Tibial artery (tissue), 4 donors: ENCODE measurements around the gene IGF1R.

ENCODE experiments used
- DNase-seq, 2 donors: peaks; one replicate each; pipeline ENCODE4 v3.0.0-alpha.2; 2019
- H3K27ac ChIP-seq, 2 donors: fragments of 200-600 bp; sonication (generic) in 1 of 2; 1 replicate in 1 of 2; 2 replicates in 1 of 2; pipeline ENCODE4 v1.5.1; 2018 to 2019; ENCODE audit warnings: mild to moderate bottlenecking in 1 of 2
- H3K27me3 ChIP-seq, 2 donors: fragments of 200-600 bp; sonication (generic) in 1 of 2; one replicate each; pipeline versions ENCODE4 v1.5.1 to v1.6.0; 2016 to 2019
- H3K36me3 ChIP-seq, 3 donors: fragments of 200-600 bp; sonication (generic) in 2 of 3; one replicate each; pipeline ENCODE4 v1.5.1; 2016 to 2019; ENCODE audit warnings: mild to moderate bottlenecking in 2 of 3
- H3K4me1 ChIP-seq, 4 donors: fragments of 200-600 bp; sonication (generic) in 2 of 4; 1 replicate in 3 of 4; 2 replicates in 1 of 4; pipeline ENCODE4 v1.5.1; 2016 to 2019
- H3K4me3 ChIP-seq, 2 donors: fragments of 200-600 bp; sonication (generic) in 1 of 2; 1 replicate in 1 of 2; 2 replicates in 1 of 2; pipeline ENCODE4 v1.5.1; 2018 to 2019; ENCODE audit warnings: mild to moderate bottlenecking in 2 of 2
- H3K9me3 ChIP-seq, 3 donors: fragments of 200-600 bp; sonication (generic) in 1 of 3; one replicate each; pipeline ENCODE4 v1.5.1; 2016 to 2019
- intact Hi-C: fragments of 100-400 bp; cut with DNase I; formaldehyde crosslinking; loops from one replicate; pipeline ENCODE4 v1.15.0; 2023; ENCODE audit warnings: low total_unique reads
- TF ChIP-seq, protein P1 (sequence below), 2 experiments: fragments of 200-600 bp in 1 of 2; fragments of 450-650 bp in 1 of 2; IDR thresholded peaks; one replicate each; pipeline ENCODE4 v1.5.1; 2017 to 2019; ENCODE audit warnings: antibody characterized with exemption in 2 of 2, mild to moderate bottlenecking in 1 of 2, moderate library complexity in 1 of 2

Gene IGF1R

GRCh38 chr15:98715890-98716443, 67.6 kb downstream of the IGF1R start:
- Histone ChIP-seq H3K9me3 (peaks cover 0 to 3% (median 0%) of the 10 kb centered on the region in 3 donors), H3K36me3 (peaks cover 7 to 16% (median 12%) of the 10 kb centered on the region in 3 donors), H3K4me1 (peaks cover 3 to 85% (median 76%) of the 10 kb centered on the region in 4 donors), H3K27ac (peak overlapping the region; percentile 62 to 76), H3K4me3 (no peak overlapping the region), H3K27me3 (no peaks in the 10 kb centered on the region)
- DNase-seq = no peak
- TF ChIP-seq, protein P1, sequence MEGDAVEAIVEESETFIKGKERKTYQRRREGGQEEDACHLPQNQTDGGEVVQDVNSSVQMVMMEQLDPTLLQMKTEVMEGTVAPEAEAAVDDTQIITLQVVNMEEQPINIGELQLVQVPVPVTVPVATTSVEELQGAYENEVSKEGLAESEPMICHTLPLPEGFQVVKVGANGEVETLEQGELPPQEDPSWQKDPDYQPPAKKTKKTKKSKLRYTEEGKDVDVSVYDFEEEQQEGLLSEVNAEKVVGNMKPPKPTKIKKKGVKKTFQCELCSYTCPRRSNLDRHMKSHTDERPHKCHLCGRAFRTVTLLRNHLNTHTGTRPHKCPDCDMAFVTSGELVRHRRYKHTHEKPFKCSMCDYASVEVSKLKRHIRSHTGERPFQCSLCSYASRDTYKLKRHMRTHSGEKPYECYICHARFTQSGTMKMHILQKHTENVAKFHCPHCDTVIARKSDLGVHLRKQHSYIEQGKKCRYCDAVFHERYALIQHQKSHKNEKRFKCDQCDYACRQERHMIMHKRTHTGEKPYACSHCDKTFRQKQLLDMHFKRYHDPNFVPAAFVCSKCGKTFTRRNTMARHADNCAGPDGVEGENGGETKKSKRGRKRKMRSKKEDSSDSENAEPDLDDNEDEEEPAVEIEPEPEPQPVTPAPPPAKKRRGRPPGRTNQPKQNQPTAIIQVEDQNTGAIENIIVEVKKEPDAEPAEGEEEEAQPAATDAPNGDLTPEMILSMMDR (IDR thresholded peaks at IDR 0.05) = no peak
- intact Hi-C loops = no loop called here

- Histone ChIP-seq H3K36me3 (peaks cover 0 to 2% (median 0%) of the 10 kb centered on the region in 3 donors), H3K4me1 (peaks cover 3 to 99% (median 86%) of the 10 kb centered on the region in 4 donors), H3K4me3 (no peak overlapping the region), H3K9me3 (no peaks in the 10 kb centered on the region), H3K27me3 (no peaks in the 10 kb centered on the region), H3K27ac (peak overlapping the region in 1 of 2 donors; percentile 76)
- TF ChIP-seq, protein P1 (IDR thresholded peaks at IDR 0.05) = no peak
- intact Hi-C loops = no loop called here
- DNase-seq = no peak
These were observed 69.0 kb downstream of the IGF1R start for GRCh38 chr15:98717371-98717770.

DNA sequence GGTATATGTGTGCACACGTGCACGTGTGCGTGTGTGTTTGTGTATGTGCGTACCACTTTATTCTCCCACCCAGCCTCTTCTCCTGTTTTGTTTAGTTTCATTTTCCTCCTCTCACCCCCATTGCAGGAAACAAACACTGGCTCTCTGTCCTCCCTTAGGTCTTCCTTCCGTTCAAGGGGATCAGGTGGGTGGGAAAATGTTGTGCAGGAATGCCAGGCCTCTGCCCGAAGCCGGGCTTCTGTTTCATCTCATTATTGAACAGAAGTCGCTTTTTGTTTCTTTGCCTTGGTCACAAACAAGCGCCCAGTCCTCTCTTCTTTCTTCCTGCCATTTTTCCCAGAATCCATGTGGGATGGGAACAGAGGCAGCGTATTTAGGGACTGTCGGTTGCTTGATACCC, 69.6 kb downstream of the IGF1R start:
- intact Hi-C loops = no loop called here
- no peak for DNase-seq
- Histone ChIP-seq H3K36me3 (no peaks in the 10 kb centered on the region), H3K27ac (peak overlapping the region; percentile 45 to 60), H3K4me3 (no peak overlapping the region), H3K4me1 (peaks cover 3 to 100% (median 87%) of the 10 kb centered on the region in 4 donors), H3K9me3 (no peaks in the 10 kb centered on the region), H3K27me3 (no peaks in the 10 kb centered on the region)
- TF ChIP-seq, protein P1 (IDR thresholded peaks at IDR 0.05) = no peak

GRCh38 chr15:98718426-98719136, 70.2 kb downstream of the IGF1R start:
- Histone ChIP-seq H3K9me3 (no peaks in the 10 kb centered on the region), H3K27me3 (no peaks in the 10 kb centered on the region), H3K4me1 (peaks cover 3 to 100% (median 86%) of the 10 kb centered on the region in 4 donors), H3K36me3 (no peaks in the 10 kb centered on the region), H3K4me3 (peak overlapping the region in 1 of 2 donors; percentile 5), H3K27ac (peak overlapping the region; percentile 45 to 60)
- intact Hi-C loops = no loop called here
- TF ChIP-seq, protein P1 (IDR thresholded peaks at IDR 0.05) = no peak
- no peak for DNase-seq

DNA sequence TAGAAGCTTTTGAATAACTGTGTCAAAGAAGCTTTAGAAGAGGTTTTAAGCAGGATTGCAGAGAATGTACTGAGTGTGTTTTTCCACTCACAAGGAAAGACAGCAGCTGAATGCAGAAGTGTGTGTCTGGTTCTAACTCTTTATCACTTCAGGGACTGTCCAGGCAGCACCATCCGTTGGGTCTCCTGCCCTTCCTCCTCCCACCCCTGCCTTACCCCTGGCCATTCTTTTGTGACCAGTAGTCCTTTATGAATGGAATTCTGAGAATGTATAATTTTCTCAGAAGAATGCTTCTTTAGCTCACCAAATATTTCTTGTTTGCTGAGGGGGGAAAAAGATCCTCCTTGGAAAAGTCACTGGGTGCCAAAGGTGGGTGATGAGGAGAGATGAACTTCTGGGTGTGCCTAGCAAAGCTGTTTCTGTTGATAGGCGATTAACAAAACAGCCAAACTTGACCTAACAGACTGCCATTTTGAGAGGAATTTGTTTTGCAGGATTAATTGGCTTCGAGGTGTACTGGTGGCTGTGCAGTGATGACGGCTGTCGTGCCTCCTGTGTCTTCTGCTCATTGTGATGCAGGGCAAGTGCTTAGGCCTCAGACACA, 70.9 kb downstream of the IGF1R start:
- no peaks in the 10 kb centered on the region for H3K36me3 ChIP-seq
- H3K27ac ChIP-seq = peak overlapping the region; percentile 45 to 60
- intact Hi-C loops = no loop called here
- DNase-seq = no peak
- peaks cover 3 to 100% (median 82%) of the 10 kb centered on the region in 4 donors for H3K4me1 ChIP-seq
- H3K27me3 ChIP-seq = no peaks in the 10 kb centered on the region
- no peak overlapping the region for H3K4me3 ChIP-seq
- H3K9me3 ChIP-seq = no peaks in the 10 kb centered on the region
- TF ChIP-seq, protein P1 (IDR thresholded peaks at IDR 0.05) = no peak
